Lower leg skin (tissue), 4 donors: ENCODE results near the gene TNNI3K. TPM values are rescaled to one million over a fixed set of nuclear protein-coding genes. Genes with fewer than 3 reads are reported as not detected.

Source experiments
- DNase-seq, 2 donors: peaks; one replicate each; pipeline ENCODE4 v3.0.0-alpha.2; 2019; ENCODE audit warnings: low spot score in 2 of 2
- H3K4me3 ChIP-seq: fragments of 200-600 bp; sonication (generic); 2 replicates; pipeline ENCODE4 v1.5.1; 2017; ENCODE audit warnings: mild to moderate bottlenecking, low read depth; ENCODE audit not compliant: poor library complexity, severe bottlenecking
- POLR2A ChIP-seq, 2 donors: fragments of 450-650 bp; IDR thresholded peaks; one replicate each; pipeline ENCODE4 v1.6.1; 2016 to 2017; ENCODE audit warnings: antibody characterized with exemption in 2 of 2, mild to moderate bottlenecking in 1 of 2, moderate library complexity in 1 of 2
- whole genome bisulfite sequencing, 2 donors: methylation state at CpG; one replicate each; pipeline ENCODE4 v1.1.5; 2018; 5-methylcytosine and 5-hydroxymethylcytosine counted together
- intact Hi-C: fragments of 100-400 bp; cut with DNase I; formaldehyde crosslinking; loops from one replicate; pipeline ENCODE4 v1.15.0; 2023; ENCODE audit warnings: low total_unique reads
- total RNA-seq, 4 donors: library from RNA; depleted of rRNA; stranded (reverse); fragments of >200 nt; gene quantifications; one replicate each; pipeline ENCODE4 v1.1.0, GENCODE V29; 2016
- TF ChIP-seq, protein P1 (sequence below), 3 donors: fragments of 450-650 bp; IDR thresholded peaks; one replicate each; pipeline ENCODE4 v1.5.1; 2016; ENCODE audit warnings: antibody characterized with exemption in 3 of 3, mild to moderate bottlenecking in 3 of 3, moderate library complexity in 2 of 3

TNNI3K gene
- total RNA-seq, 4 donors from 2014 or later, result 0.75 to 2.2 TPM; not detected in 2

GRCh38 chr1:74464037-74464436 lies 228.8 kb downstream of the TNNI3K start:
- no peak for DNase-seq
- intact Hi-C loops, result no loop called here
- no peak overlapping the region for H3K4me3 ChIP-seq
- no peak for TF ChIP-seq POLR2A (IDR thresholded peaks at IDR 0.05)
- TF ChIP-seq, protein P1, sequence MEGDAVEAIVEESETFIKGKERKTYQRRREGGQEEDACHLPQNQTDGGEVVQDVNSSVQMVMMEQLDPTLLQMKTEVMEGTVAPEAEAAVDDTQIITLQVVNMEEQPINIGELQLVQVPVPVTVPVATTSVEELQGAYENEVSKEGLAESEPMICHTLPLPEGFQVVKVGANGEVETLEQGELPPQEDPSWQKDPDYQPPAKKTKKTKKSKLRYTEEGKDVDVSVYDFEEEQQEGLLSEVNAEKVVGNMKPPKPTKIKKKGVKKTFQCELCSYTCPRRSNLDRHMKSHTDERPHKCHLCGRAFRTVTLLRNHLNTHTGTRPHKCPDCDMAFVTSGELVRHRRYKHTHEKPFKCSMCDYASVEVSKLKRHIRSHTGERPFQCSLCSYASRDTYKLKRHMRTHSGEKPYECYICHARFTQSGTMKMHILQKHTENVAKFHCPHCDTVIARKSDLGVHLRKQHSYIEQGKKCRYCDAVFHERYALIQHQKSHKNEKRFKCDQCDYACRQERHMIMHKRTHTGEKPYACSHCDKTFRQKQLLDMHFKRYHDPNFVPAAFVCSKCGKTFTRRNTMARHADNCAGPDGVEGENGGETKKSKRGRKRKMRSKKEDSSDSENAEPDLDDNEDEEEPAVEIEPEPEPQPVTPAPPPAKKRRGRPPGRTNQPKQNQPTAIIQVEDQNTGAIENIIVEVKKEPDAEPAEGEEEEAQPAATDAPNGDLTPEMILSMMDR (IDR thresholded peaks at IDR 0.05), result no peak
- 71 to 80% methylated on average over 6 of the region's 6 CpGs for WGBS, 2 donors

- TF ChIP-seq, protein P1 (IDR thresholded peaks at IDR 0.05), result no peak
- no peak for TF ChIP-seq POLR2A (IDR thresholded peaks at IDR 0.05)
- intact Hi-C loops, result no loop called here
- WGBS, 2 donors, result 94 to 95% methylated on average over 20 to 24 of the region's 24 CpGs
- peak in 1 of 2 donors; percentile 74 for DNase-seq
- no peak overlapping the region for H3K4me3 ChIP-seq
Observed at GRCh38 chr1:74465193-74465681, 230.1 kb downstream of the TNNI3K start.

DNA sequence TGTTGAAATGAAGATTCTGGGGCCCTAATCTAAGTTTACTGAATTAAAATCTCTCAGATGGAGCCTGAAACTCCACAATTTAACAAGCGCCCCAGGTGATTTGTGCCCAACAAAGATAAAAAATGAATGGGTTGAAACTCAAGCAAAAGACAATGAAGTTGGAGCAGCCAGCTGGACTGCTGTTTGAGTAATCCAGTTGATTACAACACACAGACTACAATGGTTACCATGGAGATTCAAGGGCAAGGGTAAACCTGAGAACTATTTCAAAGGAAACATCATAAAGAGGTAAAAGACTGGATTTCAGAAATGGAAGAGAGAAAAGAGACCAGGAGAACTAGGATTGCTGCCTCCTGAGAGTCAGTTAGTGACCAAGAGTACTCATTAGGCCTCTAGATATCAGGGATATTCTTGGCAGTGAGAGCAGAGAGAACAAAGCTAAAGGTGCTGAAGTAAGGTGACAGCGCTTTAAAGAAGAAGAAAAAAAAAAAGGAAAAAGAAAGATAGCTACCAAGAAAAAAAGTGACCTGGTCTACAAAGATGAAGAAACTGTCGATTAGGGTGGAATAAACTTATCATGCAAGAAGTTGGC lies 232.7 kb downstream of the TNNI3K start:
- 82 to 88% methylated on average over 3 of the region's 3 CpGs for WGBS, 2 donors
- TF ChIP-seq, protein P1 (IDR thresholded peaks at IDR 0.05), result no peak
- no peak for TF ChIP-seq POLR2A (IDR thresholded peaks at IDR 0.05)
- intact Hi-C loops, result no loop called here
- DNase-seq, result no peak
- H3K4me3 ChIP-seq, result no peak overlapping the region

DNA sequence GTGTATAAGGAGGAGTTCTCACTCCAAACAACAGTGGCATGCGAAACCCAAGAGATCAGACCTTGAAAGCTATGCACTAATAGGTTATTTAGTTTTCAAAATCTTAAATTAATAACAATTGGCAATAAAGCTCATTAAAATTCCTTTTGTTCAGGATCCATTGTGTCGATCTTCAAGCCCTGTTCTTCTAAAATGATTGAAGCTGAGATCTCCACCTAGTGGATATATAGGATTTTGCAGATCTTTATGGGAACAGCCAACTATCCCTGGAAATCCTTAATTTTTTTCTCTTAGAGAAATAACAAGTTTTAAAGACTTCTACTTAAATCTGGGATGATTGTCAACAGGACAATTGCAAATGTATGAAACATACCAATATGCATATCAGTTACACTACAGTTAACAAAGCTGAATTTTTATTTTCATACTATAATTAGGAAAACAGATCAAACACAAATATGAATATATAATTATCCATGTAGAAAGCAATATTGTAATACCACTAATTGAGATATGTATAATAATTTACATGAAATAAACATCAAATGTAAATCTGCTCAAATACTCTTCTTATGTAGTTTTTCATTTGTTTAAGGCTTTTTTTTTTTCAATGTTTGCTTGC lies 233.9 kb downstream of the TNNI3K start:
- no peak for TF ChIP-seq POLR2A (IDR thresholded peaks at IDR 0.05)
- TF ChIP-seq, protein P1 (IDR thresholded peaks at IDR 0.05), result no peak
- WGBS, 2 donors, result 11 to 13% methylated on average over 2 of the region's 2 CpGs
- no peak overlapping the region for H3K4me3 ChIP-seq
- no peak for DNase-seq
- intact Hi-C loops, result no loop called here

- intact Hi-C loops, result no loop called here
- no peak for DNase-seq
- WGBS, 2 donors, result 50 to 53% methylated on average over 3 of the region's 3 CpGs
Observed at GRCh38 chr1:74470251-74470650, 235.1 kb downstream of the TNNI3K start.

More at GRCh38 chr1:74470251-74470650, 235.1 kb downstream of the TNNI3K start:
- TF ChIP-seq POLR2A (IDR thresholded peaks at IDR 0.05), result no peak
- TF ChIP-seq, protein P1 (IDR thresholded peaks at IDR 0.05), result no peak
- no peak overlapping the region for H3K4me3 ChIP-seq
